WTC11 (cell line): ENCODE measurements around the gene F2R. TPM values are rescaled to one million over a fixed set of nuclear protein-coding genes. Genes with fewer than 3 reads are reported as not detected.
A peak's percentile ranks its signal among the peaks of the same experiment; 100 is the strongest.

Experiments
- ATAC-seq: fragments of 200-7000 bp; cut with Tn5 transposase; 2 replicates; pipeline ENCODE4 v1.10.0; 2021; ENCODE audit warnings: mild to moderate bottlenecking, moderate library complexity
- CTCF ChIA-PET: fragments of 300-600 bp; sonication (Branson Sonifier 250); formaldehyde crosslinking; loops from one replicate; lab custom pipeline; 2021; ENCODE audit warnings: antibody characterized with exemption; lab: Charles Lee
- POLR2A ChIA-PET: fragments of 350-600 bp; sonication (Branson Sonifier 250); formaldehyde crosslinking; loops from one replicate; lab custom pipeline; 2021; ENCODE audit warnings: antibody characterized with exemption; lab: Charles Lee
- DNase-seq: peaks from one replicate; pipeline ENCODE4 v3.0.0; 2021; ENCODE audit warnings: low spot score
- H3K27ac Mint-ChIP-seq: 2 replicates; pipeline ENCODE4 v1.8.0; 2021; ENCODE audit warnings: mixed read lengths
- H3K27me3 Mint-ChIP-seq: 2 replicates; pipeline ENCODE4 v1.8.0; 2021; ENCODE audit warnings: low read depth, mild to moderate bottlenecking, moderate library complexity, mixed read lengths
- H3K36me3 Mint-ChIP-seq: 2 replicates; pipeline ENCODE4 v1.8.0; 2021; ENCODE audit warnings: mixed read lengths
- H3K4me1 Mint-ChIP-seq: 2 replicates; pipeline ENCODE4 v1.8.0; 2022; ENCODE audit warnings: mixed read lengths
- H3K4me3 Mint-ChIP-seq: 2 replicates; pipeline ENCODE4 v1.8.0; 2021; ENCODE audit warnings: mild to moderate bottlenecking, moderate library complexity, mixed read lengths
- H3K9me3 Mint-ChIP-seq: 2 replicates; pipeline ENCODE4 v1.8.0; 2021; ENCODE audit warnings: mixed read lengths
- CREB1 ChIP-seq: sonication (generic); formaldehyde crosslinking; IDR thresholded peaks from 2 replicates; pipeline ENCODE4 v1.8.0; 2023; ENCODE audit warnings: mild to moderate bottlenecking, missing genetic modification reagents
- ESRRA ChIP-seq: sonication (generic); formaldehyde crosslinking; IDR thresholded peaks from 2 replicates; pipeline ENCODE4 v1.8.1; 2022; ENCODE audit warnings: mild to moderate bottlenecking, missing genetic modification reagents, borderline replicate concordance
- ETV6 ChIP-seq: sonication (generic); formaldehyde crosslinking; IDR thresholded peaks from 2 replicates; pipeline ENCODE4 v1.8.1; 2022; ENCODE audit warnings: mild to moderate bottlenecking, missing genetic modification reagents
- GABPB1 ChIP-seq: sonication (generic); formaldehyde crosslinking; IDR thresholded peaks from 2 replicates; pipeline ENCODE4 v1.8.1; 2023; ENCODE audit warnings: mild to moderate bottlenecking, missing genetic modification reagents
- HMGA2 ChIP-seq: fragments of 250-450 bp; sonication (Bioruptor Pico); IDR thresholded peaks from 2 replicates; pipeline ENCODE4 v1.4.0; 2021; ENCODE audit warnings: mild to moderate bottlenecking, moderate library complexity
- KAT7 ChIP-seq: sonication (generic); formaldehyde crosslinking; IDR thresholded peaks from 2 replicates; pipeline ENCODE4 v1.8.1; 2023; ENCODE audit warnings: missing genetic modification reagents, mild to moderate bottlenecking, borderline replicate concordance
- MXD4 ChIP-seq: fragments of 250-450 bp; sonication (Bioruptor Pico); IDR thresholded peaks from 2 replicates; pipeline ENCODE4 v1.8.0; 2021; ENCODE audit warnings: mild to moderate bottlenecking, moderate library complexity, borderline replicate concordance
- NFYB ChIP-seq: sonication (generic); formaldehyde crosslinking; conservative IDR thresholded peaks from 2 replicates; pipeline ENCODE4 v1.8.0; 2022; ENCODE audit warnings: low read depth, missing genetic modification reagents
- OVOL2 ChIP-seq: fragments of 250-450 bp; sonication (Bioruptor Pico); IDR thresholded peaks from 2 replicates; pipeline ENCODE4 v1.9.0; 2021; ENCODE audit warnings: mild to moderate bottlenecking, borderline replicate concordance
- SMAD3 ChIP-seq: sonication (generic); formaldehyde crosslinking; IDR thresholded peaks from 2 replicates; pipeline ENCODE4 v1.8.0; 2022; ENCODE audit warnings: missing genetic modification reagents, mild to moderate bottlenecking, borderline replicate concordance
- SOX15 ChIP-seq: fragments of 250-450 bp; sonication (Bioruptor Pico); IDR thresholded peaks from 2 replicates; pipeline ENCODE4 v1.9.0; 2021; ENCODE audit warnings: mild to moderate bottlenecking
- TEAD1 ChIP-seq: sonication (generic); formaldehyde crosslinking; IDR thresholded peaks from 2 replicates; pipeline ENCODE4 v1.8.0; 2022; ENCODE audit warnings: mild to moderate bottlenecking, missing genetic modification reagents
- ZNF263 ChIP-seq: sonication (generic); formaldehyde crosslinking; IDR thresholded peaks from 2 replicates; pipeline ENCODE4 v1.8.1; 2022; ENCODE audit warnings: low read depth, mild to moderate bottlenecking, moderate library complexity, missing genetic modification reagents
- ZNF396 ChIP-seq: fragments of 250-450 bp; sonication (Bioruptor Pico); IDR thresholded peaks from 2 replicates; pipeline ENCODE4 v1.8.0; 2021; ENCODE audit warnings: mild to moderate bottlenecking, moderate library complexity, borderline replicate concordance
- ZNF423 ChIP-seq: fragments of 250-450 bp; sonication (Bioruptor Pico); IDR thresholded peaks from 2 replicates; pipeline ENCODE4 v2.1.2; 2022; ENCODE audit warnings: mild to moderate bottlenecking, moderate library complexity
- total RNA-seq: library from RNA; stranded (reverse); gene quantifications from 3 replicates; pipeline ENCODE4 v1.2.3, GENCODE V29; 2021
- TF ChIP-seq, protein P1 (sequence below): sonication (generic); formaldehyde crosslinking; IDR thresholded peaks from 2 replicates; pipeline ENCODE4 v1.8.1; 2023; ENCODE audit warnings: mild to moderate bottlenecking, missing genetic modification reagents
- TF ChIP-seq, protein P2 (sequence below): sonication (generic); formaldehyde crosslinking; IDR thresholded peaks from 2 replicates; pipeline ENCODE4 v1.8.1; 2023; ENCODE audit warnings: mild to moderate bottlenecking, moderate library complexity, missing genetic modification reagents
- TF ChIP-seq, protein P3 (sequence below): fragments of 250-450 bp; sonication (Bioruptor Pico); IDR thresholded peaks from 2 replicates; pipeline ENCODE4 v1.8.0; 2021; ENCODE audit warnings: mild to moderate bottlenecking
- TF ChIP-seq, protein P4 (sequence below): sonication (generic); formaldehyde crosslinking; IDR thresholded peaks from 2 replicates; pipeline ENCODE4 v1.8.1; 2022; ENCODE audit warnings: low read depth, mild to moderate bottlenecking, moderate library complexity, missing genetic modification reagents, borderline replicate concordance
- TF ChIP-seq, protein P5 (sequence below): sonication (generic); formaldehyde crosslinking; IDR thresholded peaks from 2 replicates; pipeline ENCODE4 v1.8.0; 2023; ENCODE audit warnings: missing genetic modification reagents
- TF ChIP-seq, protein P6 (sequence below): fragments of 250-450 bp; sonication (Bioruptor Pico); IDR thresholded peaks from 2 replicates; pipeline ENCODE4 v2.1.2; 2022; ENCODE audit warnings: mild to moderate bottlenecking, moderate library complexity

The F2R gene
- total RNA-seq, 1 experiment from 2014 or later = 18.4 TPM

DNA sequence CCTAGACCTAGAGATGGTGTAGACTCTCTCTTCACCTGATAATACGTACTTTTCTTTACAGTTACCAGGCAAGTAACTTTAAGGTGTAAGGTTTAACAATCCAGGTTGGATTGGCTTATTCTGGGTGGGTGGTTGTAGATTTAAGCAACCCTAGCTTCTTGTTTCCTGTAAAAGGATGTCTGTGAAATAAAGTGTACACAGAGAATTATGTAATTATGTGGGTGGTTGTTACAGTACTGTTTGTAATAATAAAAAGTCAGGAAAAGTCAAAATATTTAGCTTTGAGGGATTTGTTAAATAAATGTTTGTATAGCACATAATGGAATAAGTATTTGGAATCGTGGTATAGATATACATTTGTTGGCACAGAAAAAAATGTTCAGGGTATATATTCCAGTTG, 43.7 kb upstream of the F2R start:
- TF ChIP-seq ETV6 (CRISPR knock-in tag) (no peak), ESRRA (CRISPR knock-in tag) (no peak), SMAD3 (CRISPR knock-in tag) (no peak), NFYB (CRISPR knock-in tag) (no peak), GABPB1 (CRISPR knock-in tag) (no peak), ZNF396 (CRISPR knock-in tag) (no peak)
- TF ChIP-seq, protein P1, sequence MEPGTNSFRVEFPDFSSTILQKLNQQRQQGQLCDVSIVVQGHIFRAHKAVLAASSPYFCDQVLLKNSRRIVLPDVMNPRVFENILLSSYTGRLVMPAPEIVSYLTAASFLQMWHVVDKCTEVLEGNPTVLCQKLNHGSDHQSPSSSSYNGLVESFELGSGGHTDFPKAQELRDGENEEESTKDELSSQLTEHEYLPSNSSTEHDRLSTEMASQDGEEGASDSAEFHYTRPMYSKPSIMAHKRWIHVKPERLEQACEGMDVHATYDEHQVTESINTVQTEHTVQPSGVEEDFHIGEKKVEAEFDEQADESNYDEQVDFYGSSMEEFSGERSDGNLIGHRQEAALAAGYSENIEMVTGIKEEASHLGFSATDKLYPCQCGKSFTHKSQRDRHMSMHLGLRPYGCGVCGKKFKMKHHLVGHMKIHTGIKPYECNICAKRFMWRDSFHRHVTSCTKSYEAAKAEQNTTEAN (CRISPR knock-in tag) = no peak
- TF ChIP-seq, protein P2, sequence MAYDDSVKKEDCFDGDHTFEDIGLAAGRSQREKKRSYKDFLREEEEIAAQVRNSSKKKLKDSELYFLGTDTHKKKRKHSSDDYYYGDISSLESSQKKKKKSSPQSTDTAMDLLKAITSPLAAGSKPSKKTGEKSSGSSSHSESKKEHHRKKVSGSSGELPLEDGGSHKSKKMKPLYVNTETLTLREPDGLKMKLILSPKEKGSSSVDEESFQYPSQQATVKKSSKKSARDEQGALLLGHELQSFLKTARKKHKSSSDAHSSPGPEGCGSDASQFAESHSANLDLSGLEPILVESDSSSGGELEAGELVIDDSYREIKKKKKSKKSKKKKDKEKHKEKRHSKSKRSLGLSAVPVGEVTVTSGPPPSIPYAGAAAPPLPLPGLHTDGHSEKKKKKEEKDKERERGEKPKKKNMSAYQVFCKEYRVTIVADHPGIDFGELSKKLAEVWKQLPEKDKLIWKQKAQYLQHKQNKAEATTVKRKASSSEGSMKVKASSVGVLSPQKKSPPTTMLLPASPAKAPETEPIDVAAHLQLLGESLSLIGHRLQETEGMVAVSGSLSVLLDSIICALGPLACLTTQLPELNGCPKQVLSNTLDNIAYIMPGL = no peak
- TF ChIP-seq, protein P3, sequence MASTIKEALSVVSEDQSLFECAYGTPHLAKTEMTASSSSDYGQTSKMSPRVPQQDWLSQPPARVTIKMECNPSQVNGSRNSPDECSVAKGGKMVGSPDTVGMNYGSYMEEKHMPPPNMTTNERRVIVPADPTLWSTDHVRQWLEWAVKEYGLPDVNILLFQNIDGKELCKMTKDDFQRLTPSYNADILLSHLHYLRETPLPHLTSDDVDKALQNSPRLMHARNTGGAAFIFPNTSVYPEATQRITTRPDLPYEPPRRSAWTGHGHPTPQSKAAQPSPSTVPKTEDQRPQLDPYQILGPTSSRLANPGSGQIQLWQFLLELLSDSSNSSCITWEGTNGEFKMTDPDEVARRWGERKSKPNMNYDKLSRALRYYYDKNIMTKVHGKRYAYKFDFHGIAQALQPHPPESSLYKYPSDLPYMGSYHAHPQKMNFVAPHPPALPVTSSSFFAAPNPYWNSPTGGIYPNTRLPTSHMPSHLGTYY (CRISPR knock-in tag) = no peak
- TF ChIP-seq, protein P4, sequence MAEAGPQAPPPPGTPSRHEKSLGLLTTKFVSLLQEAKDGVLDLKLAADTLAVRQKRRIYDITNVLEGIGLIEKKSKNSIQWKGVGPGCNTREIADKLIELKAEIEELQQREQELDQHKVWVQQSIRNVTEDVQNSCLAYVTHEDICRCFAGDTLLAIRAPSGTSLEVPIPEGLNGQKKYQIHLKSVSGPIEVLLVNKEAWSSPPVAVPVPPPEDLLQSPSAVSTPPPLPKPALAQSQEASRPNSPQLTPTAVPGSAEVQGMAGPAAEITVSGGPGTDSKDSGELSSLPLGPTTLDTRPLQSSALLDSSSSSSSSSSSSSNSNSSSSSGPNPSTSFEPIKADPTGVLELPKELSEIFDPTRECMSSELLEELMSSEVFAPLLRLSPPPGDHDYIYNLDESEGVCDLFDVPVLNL = no peak
- Mint-ChIP-seq H3K27ac (no peak overlapping the region), H3K4me1 (no peaks in the 10 kb centered on the region), H3K36me3 (peaks cover 42% of the 10 kb centered on the region), H3K27me3 (no peaks in the 10 kb centered on the region), H3K9me3 (no peaks in the 10 kb centered on the region), H3K4me3 (no peak overlapping the region)
- DNase-seq = no peak
- CTCF ChIA-PET = no interaction called here
- ATAC-seq = no peak
- POLR2A ChIA-PET = no interaction called here

DNA sequence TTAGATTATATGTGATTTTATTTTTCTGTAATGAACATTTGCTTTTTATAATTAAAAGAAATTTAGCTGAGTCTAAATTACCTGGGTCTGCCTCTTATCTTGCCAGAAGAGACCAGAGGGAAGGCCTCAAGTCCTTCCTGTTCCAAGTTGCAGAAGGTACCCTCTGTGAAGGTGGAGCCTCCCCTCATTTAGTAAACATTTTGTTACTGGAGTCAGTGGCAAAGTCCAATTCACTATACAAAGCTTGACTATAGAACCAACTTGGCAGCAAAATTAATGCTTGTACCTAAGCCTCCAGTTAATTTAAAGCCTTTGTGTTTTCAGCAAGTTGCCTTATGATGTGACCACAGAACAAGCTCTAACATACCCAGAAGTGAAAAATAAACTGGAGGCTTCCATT, 42.8 kb upstream of the F2R start:
- TF ChIP-seq HMGA2 (CRISPR knock-in tag) = peak; percentile 71; the same call in 1 of the 2 replicates
- TF ChIP-seq TEAD1 (CRISPR knock-in tag) = no peak
- no peak for ATAC-seq

DNA sequence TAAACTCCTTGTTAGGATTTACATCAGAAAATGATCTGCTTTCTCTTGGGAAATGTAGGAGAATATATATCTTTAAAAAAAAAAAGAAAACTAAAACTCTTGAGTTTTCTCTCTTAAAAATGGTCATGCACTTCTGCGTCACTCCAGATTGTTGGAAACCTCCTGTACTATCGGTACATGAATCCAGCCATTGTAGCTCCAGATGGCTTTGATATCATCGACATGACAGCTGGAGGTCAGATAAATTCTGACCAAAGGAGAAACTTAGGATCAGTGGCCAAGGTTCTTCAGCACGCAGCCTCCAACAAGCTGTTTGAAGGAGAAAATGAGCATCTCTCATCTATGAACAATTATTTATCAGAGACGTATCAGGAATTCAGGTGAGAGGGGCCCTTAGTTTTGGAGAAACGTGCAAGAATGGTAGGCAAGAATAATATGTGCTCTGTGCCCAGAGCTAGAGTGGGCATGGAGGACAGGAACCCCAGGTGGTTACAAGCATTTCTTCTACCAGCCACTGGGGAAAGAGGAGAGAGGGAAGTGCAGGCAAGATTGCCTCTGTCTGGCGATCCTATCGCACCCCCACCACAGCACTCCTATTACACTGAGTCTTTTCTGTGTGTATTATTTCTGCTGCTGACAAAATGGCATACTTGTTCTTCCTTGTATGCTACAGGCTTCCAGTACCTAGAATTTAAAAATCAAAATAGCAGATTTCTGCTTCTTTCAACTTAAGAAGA, 41.4 kb upstream of the F2R start:
- no peaks in the 10 kb centered on the region for H3K27me3 Mint-ChIP-seq
- DNase-seq (no peak), ATAC-seq (peak; percentile 47)
- no peaks in the 10 kb centered on the region for H3K4me1 Mint-ChIP-seq
- no peaks in the 10 kb centered on the region for H3K9me3 Mint-ChIP-seq
- POLR2A ChIA-PET = no interaction called here
- no peak overlapping the region for H3K4me3 Mint-ChIP-seq
- no peak overlapping the region for H3K27ac Mint-ChIP-seq
- TF ChIP-seq KAT7 (CRISPR knock-in tag) (no peak), SOX15 (CRISPR knock-in tag) (no peak), ZNF396 (CRISPR knock-in tag) (no peak), ZNF263 (no peak), CREB1 (CRISPR knock-in tag) (no peak), ZNF423 (CRISPR knock-in tag) (no peak), MXD4 (no peak), OVOL2 (CRISPR knock-in tag) (no peak)
- TF ChIP-seq, protein P5, sequence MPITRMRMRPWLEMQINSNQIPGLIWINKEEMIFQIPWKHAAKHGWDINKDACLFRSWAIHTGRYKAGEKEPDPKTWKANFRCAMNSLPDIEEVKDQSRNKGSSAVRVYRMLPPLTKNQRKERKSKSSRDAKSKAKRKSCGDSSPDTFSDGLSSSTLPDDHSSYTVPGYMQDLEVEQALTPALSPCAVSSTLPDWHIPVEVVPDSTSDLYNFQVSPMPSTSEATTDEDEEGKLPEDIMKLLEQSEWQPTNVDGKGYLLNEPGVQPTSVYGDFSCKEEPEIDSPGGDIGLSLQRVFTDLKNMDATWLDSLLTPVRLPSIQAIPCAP = no peak
- TF ChIP-seq, protein P6, sequence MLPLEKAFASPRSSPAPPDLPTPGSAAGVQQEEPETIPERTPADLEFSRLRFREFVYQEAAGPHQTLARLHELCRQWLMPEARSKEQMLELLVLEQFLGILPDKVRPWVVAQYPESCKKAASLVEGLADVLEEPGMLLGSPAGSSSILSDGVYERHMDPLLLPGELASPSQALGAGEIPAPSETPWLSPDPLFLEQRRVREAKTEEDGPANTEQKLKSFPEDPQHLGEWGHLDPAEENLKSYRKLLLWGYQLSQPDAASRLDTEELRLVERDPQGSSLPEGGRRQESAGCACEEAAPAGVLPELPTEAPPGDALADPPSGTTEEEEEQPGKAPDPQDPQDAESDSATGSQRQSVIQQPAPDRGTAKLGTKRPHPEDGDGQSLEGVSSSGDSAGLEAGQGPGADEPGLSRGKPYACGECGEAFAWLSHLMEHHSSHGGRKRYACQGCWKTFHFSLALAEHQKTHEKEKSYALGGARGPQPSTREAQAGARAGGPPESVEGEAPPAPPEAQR = no peak
- H3K36me3 Mint-ChIP-seq = peaks cover 40% of the 10 kb centered on the region
- CTCF ChIA-PET = interaction anchor here (1.9 kb wide), 1 partner anchor 100 kb away, joined by 7 read pairs; no protein-coding TSS in a partner anchor

More for the DNA sequence above, 42.8 kb upstream of the F2R start:
- no peaks in the 10 kb centered on the region for H3K4me1 Mint-ChIP-seq
- H3K36me3 Mint-ChIP-seq = peaks cover 45% of the 10 kb centered on the region
- DNase-seq = no peak
- CTCF ChIA-PET = interaction anchor here (1.9 kb wide), 1 partner anchor 101 kb away, joined by 7 read pairs; no protein-coding TSS in a partner anchor
- H3K27ac Mint-ChIP-seq = no peak overlapping the region
- no peak overlapping the region for H3K4me3 Mint-ChIP-seq
- no peaks in the 10 kb centered on the region for H3K9me3 Mint-ChIP-seq
- POLR2A ChIA-PET = no interaction called here
- H3K27me3 Mint-ChIP-seq = no peaks in the 10 kb centered on the region
